Activated CD4-positive, alpha-beta memory T cell treated with anti-CD3 and anti-CD28 coated beads for 36 hours (primary cell): ENCODE measurements around the gene PTPRA. TPM values are rescaled to one million over a fixed set of nuclear protein-coding genes. Genes with fewer than 3 reads are reported as not detected.

Experiments
- CTCF ChIA-PET: fragments of 350-600 bp; sonication (Branson Sonifier 250); formaldehyde crosslinking; loops from one replicate; lab custom pipeline; 2021; ENCODE audit warnings: antibody characterized with exemption, inconsistent platforms; lab: Charles Lee
- POLR2A ChIA-PET: fragments of 350-600 bp; sonication (Branson Sonifier 250); formaldehyde crosslinking; loops from one replicate; lab custom pipeline; 2021; ENCODE audit warnings: antibody characterized with exemption; lab: Charles Lee
- DNase-seq: peaks from one replicate; pipeline ENCODE4 v3.0.0-alpha.2; 2020
- H3K27ac Mint-ChIP-seq: one replicate; pipeline ENCODE4 v1.8.0; 2021; ENCODE audit warnings: mixed read lengths
- H3K27me3 Mint-ChIP-seq: one replicate; pipeline ENCODE4 v1.8.0; 2021; ENCODE audit warnings: mixed read lengths
- H3K36me3 Mint-ChIP-seq: one replicate; pipeline ENCODE4 v1.8.0; 2021; ENCODE audit warnings: mixed read lengths
- H3K4me1 Mint-ChIP-seq: one replicate; pipeline ENCODE4 v1.8.0; 2021; ENCODE audit warnings: low read depth, mixed read lengths
- H3K4me3 Mint-ChIP-seq: one replicate; pipeline ENCODE4 v1.8.0; 2021; ENCODE audit warnings: mild to moderate bottlenecking, mixed read lengths
- H3K9me3 Mint-ChIP-seq: one replicate; pipeline ENCODE4 v1.8.0; 2021; ENCODE audit warnings: mixed read lengths
- intact Hi-C: fragments of 100-400 bp; cut with micrococcal nuclease; formaldehyde crosslinking; loops from one replicate; pipeline ENCODE4 v1.15.1; 2023
- total RNA-seq, 2 experiments: library from RNA; stranded (reverse); gene quantifications; one replicate each; pipeline ENCODE4 v1.2.3, GENCODE V29; 2021

Gene PTPRA
- total RNA-seq, 2 experiments from 2014 or later: 61.1 to 62.8 TPM

GRCh38 chr20:2911200-2911599 lies 37.9 kb downstream of the PTPRA start:
- ChIA-PET POLR2A (interaction anchor here (1.2 kb wide), 1 partner anchor 100 kb away, joined by 3 read pairs; no protein-coding TSS in a partner anchor), CTCF (no interaction called here)
- Mint-ChIP-seq H3K36me3 (peaks cover 3% of the 10 kb centered on the region), H3K27ac (peak overlapping the region; percentile 26), H3K4me1 (peaks cover 9% of the 10 kb centered on the region), H3K27me3 (no peaks in the 10 kb centered on the region), H3K4me3 (no peak overlapping the region), H3K9me3 (no peaks in the 10 kb centered on the region)
- no peak for DNase-seq
- intact Hi-C loops: loop anchor here (1.0 to 5.0 kb wide), 4 partner anchors 27 to 100 kb away; partner anchors contain the start of gene PTPRA

DNA sequence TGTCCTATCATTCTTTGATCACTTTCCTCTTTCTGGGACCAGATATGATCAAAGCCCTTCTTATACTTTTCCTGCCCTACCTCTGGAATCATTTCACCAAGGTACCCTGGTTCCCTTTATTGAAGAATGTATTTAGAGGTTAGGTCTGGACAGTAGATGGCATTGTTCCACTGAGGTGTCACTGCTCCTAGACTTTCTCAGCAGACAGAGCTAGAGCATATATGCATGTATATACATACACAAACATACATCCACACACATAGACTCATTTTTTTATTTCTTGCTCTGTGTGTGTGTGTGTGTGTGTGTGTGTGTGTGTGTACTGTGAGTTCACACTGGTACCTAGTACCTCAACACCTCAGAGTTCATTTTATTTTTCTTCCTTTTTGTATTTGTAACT lies 40.9 kb downstream of the PTPRA start:
- CTCF ChIA-PET: interaction anchor here (1.0 kb wide), 1 partner anchor 86 kb away, joined by 4 read pairs; no protein-coding TSS in a partner anchor
- Mint-ChIP-seq H3K36me3 (peaks cover 6% of the 10 kb centered on the region), H3K27ac (no peak overlapping the region), H3K4me3 (no peak overlapping the region), H3K4me1 (peaks cover 20% of the 10 kb centered on the region), H3K9me3 (no peaks in the 10 kb centered on the region), H3K27me3 (no peaks in the 10 kb centered on the region)
- POLR2A ChIA-PET: no interaction called here
- no peak for DNase-seq
- intact Hi-C loops: loop anchor here (1.0 to 5.0 kb wide), 2 partner anchors 42 to 87 kb away; partner anchors contain the start of gene PTPRA

GRCh38 chr20:2917266-2917665 lies 44.0 kb downstream of the PTPRA start:
- CTCF ChIA-PET: interaction anchor here (0.6 kb wide), 1 partner anchor 156 kb away, joined by 4 read pairs; no protein-coding TSS in a partner anchor
- POLR2A ChIA-PET: interaction anchor here (0.7 to 1.3 kb wide), 2 partner anchors 98 to 341 kb away, joined by 3 read pairs; no protein-coding TSS in a partner anchor
- no peak for DNase-seq
- H3K27me3 Mint-ChIP-seq: no peaks in the 10 kb centered on the region
- peaks cover 3% of the 10 kb centered on the region for H3K36me3 Mint-ChIP-seq
- no peak overlapping the region for H3K27ac Mint-ChIP-seq
- no peaks in the 10 kb centered on the region for H3K9me3 Mint-ChIP-seq
- no peak overlapping the region for H3K4me3 Mint-ChIP-seq
- H3K4me1 Mint-ChIP-seq: peaks cover 25% of the 10 kb centered on the region
- intact Hi-C loops: no loop called here

DNA sequence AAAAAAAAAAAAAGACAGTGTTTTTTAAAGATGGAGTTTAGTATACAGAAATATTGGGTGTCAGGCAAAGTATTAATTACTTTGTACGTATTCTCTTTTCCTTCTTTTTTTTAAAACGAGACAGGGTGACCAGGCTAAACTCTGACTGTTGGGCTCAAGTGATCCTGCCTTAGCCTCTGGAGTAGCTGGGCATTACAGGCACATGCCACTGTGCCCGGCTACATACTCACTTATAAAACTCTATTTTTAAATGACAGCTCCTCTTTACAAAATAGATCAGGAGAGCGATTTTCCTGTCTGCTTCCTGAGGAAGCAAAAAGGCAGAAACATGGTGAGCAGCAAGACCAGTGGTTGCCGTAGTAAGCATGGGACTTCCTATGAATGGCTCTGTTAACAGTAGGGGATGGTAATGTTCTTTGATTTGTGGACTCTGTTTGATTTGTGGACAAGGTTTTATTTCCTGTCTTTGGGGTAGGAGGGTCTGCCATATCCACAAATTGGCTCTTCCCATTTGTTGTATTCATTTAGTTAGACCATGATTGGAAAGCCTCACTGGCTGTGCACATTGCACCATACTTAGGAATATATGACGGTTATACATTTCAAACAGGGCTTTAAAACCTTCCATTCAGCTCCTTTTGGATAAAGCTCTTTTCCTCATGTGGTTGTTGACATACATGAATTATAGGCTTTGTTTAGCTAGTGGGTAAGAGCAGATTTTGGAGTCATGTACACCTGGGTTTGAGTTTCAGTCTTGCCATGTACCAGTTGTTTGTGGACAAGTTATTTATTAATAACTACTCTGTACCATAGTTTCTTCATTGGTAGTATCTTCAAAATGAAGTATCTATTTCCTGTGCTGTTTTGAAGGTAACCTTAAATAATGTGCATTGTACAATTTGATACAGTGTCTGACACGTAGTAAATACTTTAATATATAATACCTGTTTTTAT lies 45.1 kb downstream of the PTPRA start:
- POLR2A ChIA-PET: interaction anchor here (0.6 to 1.3 kb wide), 3 partner anchors 30 to 340 kb away, joined by 3 to 4 read pairs (median 3); no protein-coding TSS in a partner anchor
- H3K27ac Mint-ChIP-seq: no peak overlapping the region
- no peaks in the 10 kb centered on the region for H3K27me3 Mint-ChIP-seq

GRCh38 chr20:2919518-2920245 lies 46.4 kb downstream of the PTPRA start:
- intact Hi-C loops: no loop called here
- Mint-ChIP-seq H3K4me3 (no peak overlapping the region), H3K4me1 (peaks cover 25% of the 10 kb centered on the region), H3K9me3 (no peaks in the 10 kb centered on the region), H3K27me3 (no peaks in the 10 kb centered on the region), H3K27ac (no peak overlapping the region), H3K36me3 (peaks cover 12% of the 10 kb centered on the region)
- ChIA-PET POLR2A (interaction anchor here (0.9 kb wide), 1 partner anchor 268 kb away, joined by 4 read pairs; the partner anchor contains the start of gene NOP56), CTCF (no interaction called here)
- DNase-seq: no peak

More for the DNA sequence above, 45.1 kb downstream of the PTPRA start:
- intact Hi-C loops: no loop called here
- peaks cover 5% of the 10 kb centered on the region for H3K36me3 Mint-ChIP-seq
- peaks cover 25% of the 10 kb centered on the region for H3K4me1 Mint-ChIP-seq
- H3K4me3 Mint-ChIP-seq: no peak overlapping the region
- H3K9me3 Mint-ChIP-seq: no peaks in the 10 kb centered on the region
- CTCF ChIA-PET: interaction anchor here (1.4 kb wide), 1 partner anchor 205 kb away, joined by 3 read pairs; no protein-coding TSS in a partner anchor
- no peak for DNase-seq

DNA sequence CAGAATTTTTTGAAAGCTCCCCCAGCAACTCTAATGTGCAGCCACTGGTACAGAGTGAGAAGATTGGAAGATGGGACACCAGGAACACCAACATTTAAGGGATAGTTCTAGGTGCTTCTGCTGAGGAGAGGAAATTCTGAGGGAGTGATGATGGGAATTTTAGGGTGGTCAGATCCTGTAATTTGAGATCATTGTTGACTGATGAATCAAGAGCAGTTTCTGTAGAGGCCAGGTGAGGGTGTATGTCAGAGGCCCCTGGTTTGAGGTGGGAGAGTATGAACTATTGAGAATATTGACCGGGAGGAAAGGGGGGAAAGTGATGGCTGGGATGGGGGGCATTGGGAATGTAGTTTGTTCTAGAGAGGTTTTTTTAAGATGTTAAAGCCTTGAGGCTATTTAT lies 47.2 kb downstream of the PTPRA start:
- CTCF ChIA-PET: no interaction called here
- Mint-ChIP-seq H3K27me3 (no peaks in the 10 kb centered on the region), H3K27ac (peak overlapping the region; percentile 7), H3K4me1 (peaks cover 25% of the 10 kb centered on the region), H3K9me3 (no peaks in the 10 kb centered on the region), H3K4me3 (no peak overlapping the region), H3K36me3 (peaks cover 18% of the 10 kb centered on the region)
- intact Hi-C loops: no loop called here
- DNase-seq: no peak
- POLR2A ChIA-PET: no interaction called here

DNA sequence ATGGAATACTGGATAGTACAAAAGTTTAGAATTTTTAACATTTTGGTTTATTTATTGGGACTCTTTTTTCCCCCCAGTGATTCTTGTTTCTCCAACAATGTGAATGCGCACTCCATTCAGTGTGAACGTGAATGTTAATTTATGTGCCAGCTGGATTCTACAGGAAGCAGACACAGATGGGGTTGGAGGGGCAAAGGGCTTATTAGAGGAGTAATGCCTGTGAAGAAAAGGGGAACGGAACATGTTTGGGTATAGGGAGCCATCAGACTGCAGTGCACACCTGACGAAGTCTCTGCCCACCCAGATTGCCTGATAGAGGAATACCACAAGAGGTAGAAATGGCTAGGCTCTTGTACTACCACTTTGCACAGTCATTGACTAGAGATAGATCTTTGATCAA lies 48.2 kb downstream of the PTPRA start:
- peaks cover 25% of the 10 kb centered on the region for H3K4me1 Mint-ChIP-seq
- POLR2A ChIA-PET: no interaction called here
- DNase-seq: no peak
- no peaks in the 10 kb centered on the region for H3K9me3 Mint-ChIP-seq
- CTCF ChIA-PET: no interaction called here
- no peak overlapping the region for H3K27ac Mint-ChIP-seq
- no peaks in the 10 kb centered on the region for H3K27me3 Mint-ChIP-seq
- H3K4me3 Mint-ChIP-seq: no peak overlapping the region
- intact Hi-C loops: no loop called here
- peaks cover 23% of the 10 kb centered on the region for H3K36me3 Mint-ChIP-seq

- DNase-seq: no peak
- POLR2A ChIA-PET: interaction anchor here (0.9 kb wide), 1 partner anchor 33 kb away, joined by 5 read pairs; no protein-coding TSS in a partner anchor
- Mint-ChIP-seq H3K36me3 (peaks cover 23% of the 10 kb centered on the region), H3K9me3 (no peaks in the 10 kb centered on the region), H3K4me3 (no peak overlapping the region), H3K4me1 (peaks cover 19% of the 10 kb centered on the region), H3K27ac (no peak overlapping the region), H3K27me3 (no peaks in the 10 kb centered on the region)
- CTCF ChIA-PET: interaction anchor here (0.6 to 0.7 kb wide), 2 partner anchors 10 to 78 kb away, joined by 3 read pairs; no protein-coding TSS in a partner anchor
- intact Hi-C loops: no loop called here
Measured at GRCh38 chr20:2922957-2923356, 49.7 kb downstream of the PTPRA start.

DNA sequence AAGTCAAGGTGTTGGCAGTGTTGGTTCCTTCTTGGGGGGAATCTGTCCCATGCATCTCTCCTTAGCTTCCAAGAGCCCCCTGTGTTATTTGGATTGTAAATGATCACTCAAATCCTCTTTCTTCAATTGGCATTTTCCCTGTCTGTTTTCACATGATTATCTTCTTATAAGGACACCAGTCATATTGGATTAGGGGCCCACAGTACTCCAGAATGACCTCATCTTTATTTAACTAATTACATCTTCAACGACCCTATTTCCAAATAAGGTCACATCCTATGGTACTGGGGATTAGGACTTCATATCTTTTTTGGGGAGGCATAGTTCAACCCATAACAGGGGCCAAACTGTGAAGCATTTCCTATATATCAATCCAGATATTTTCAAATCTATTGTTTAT lies 57.3 kb downstream of the PTPRA start:
- Mint-ChIP-seq H3K27me3 (no peaks in the 10 kb centered on the region), H3K9me3 (no peaks in the 10 kb centered on the region), H3K4me1 (peaks cover 3% of the 10 kb centered on the region), H3K4me3 (no peak overlapping the region), H3K27ac (no peak overlapping the region), H3K36me3 (peaks cover 12% of the 10 kb centered on the region)
- DNase-seq: no peak
- CTCF ChIA-PET: interaction anchor here (0.6 kb wide), 1 partner anchor 73 kb away, joined by 3 read pairs; no protein-coding TSS in a partner anchor
- POLR2A ChIA-PET: no interaction called here
- intact Hi-C loops: no loop called here

- Mint-ChIP-seq H3K27me3 (no peaks in the 10 kb centered on the region), H3K27ac (no peak overlapping the region), H3K9me3 (no peaks in the 10 kb centered on the region), H3K4me1 (peaks cover 3% of the 10 kb centered on the region), H3K4me3 (no peak overlapping the region), H3K36me3 (peaks cover 5% of the 10 kb centered on the region)
- CTCF ChIA-PET: interaction anchor here (1.9 kb wide), 1 partner anchor 68 kb away, joined by 9 read pairs; no protein-coding TSS in a partner anchor
- intact Hi-C loops: no loop called here
- POLR2A ChIA-PET: no interaction called here
- no peak for DNase-seq
Measured at GRCh38 chr20:2932498-2932897, 59.2 kb downstream of the PTPRA start.

DNA sequence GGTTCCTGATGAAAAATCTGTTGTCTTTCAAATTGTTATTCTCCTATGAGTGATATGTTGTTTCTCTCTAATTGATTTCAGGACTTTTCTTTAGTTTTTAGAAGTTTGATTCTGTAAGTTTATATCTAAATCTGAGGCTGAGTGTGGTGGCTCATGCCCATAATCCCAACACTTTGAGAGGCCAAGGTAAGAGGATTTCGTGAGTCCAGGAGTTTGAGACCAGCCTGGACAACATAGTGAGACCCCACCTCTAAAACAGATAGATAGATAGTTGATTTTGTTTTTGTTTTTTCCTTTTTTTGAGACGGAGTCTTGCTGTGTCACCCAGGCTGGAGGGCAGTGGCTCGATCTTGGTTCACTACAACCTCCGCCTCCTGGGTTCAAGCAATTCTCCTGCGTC lies 64.6 kb downstream of the PTPRA start:
- Mint-ChIP-seq H3K27ac (no peak overlapping the region), H3K4me3 (no peak overlapping the region), H3K4me1 (peaks cover 19% of the 10 kb centered on the region), H3K36me3 (peaks cover 3% of the 10 kb centered on the region), H3K9me3 (no peaks in the 10 kb centered on the region), H3K27me3 (no peaks in the 10 kb centered on the region)
- intact Hi-C loops: no loop called here
- CTCF ChIA-PET: interaction anchor here (0.7 kb wide), 1 partner anchor 460 kb away, joined by 3 read pairs; no protein-coding TSS in a partner anchor
- POLR2A ChIA-PET: no interaction called here
- no peak for DNase-seq
